GM18511 (cell line): ENCODE results near the gene TBC1D16.

ENCODE experiments used
- ATAC-seq: cut with Tn5 transposase; IDR thresholded peaks from one replicate; pipeline ENCODE4 v1.9.1; 2021; ENCODE audit warnings: mild to moderate bottlenecking, moderate library complexity; ENCODE audit not compliant: unreplicated experiment

Gene TBC1D16

GRCh38 chr17:79929257-79930061, 106.2 kb downstream of the TBC1D16 start:
- ATAC-seq = no peak

DNA sequence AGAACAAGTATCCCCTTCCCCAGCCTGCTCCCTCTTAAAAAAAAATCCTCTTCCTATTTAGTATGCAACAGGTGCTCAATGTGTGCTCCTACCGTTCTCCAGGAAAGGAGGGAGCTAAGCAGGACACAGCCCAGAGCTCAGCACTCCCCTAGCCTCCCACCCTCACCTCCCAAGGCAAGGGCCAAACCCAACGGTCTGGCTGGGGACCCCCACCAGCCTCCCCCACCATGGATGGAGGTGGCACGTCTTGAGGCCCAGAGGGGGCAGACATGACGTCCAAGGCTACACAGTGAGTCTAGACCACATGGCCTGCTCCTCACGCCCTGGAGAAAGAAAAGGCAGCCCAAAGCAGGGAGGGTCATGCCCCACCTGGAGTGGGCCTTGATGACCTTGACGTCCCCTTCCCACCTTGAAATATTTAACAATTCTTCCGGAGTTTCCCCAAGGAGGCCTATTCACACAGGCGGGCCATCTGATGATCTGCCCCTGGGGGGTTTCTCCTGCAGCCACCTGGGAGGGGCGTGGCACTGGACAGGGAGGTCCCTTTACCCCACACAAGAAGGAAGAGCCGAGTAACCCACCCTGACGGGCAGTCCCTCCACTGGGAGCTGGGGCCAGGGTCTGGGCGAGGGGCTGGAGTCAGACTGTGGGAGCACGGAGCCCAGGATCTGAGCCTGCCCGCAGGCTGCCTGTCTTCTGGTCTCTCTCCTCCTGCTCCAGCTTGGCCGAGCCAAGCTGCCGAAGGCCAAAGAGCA, 107.0 kb downstream of the TBC1D16 start:
- no peak for ATAC-seq

GRCh38 chr17:79927688-79928501, 107.8 kb downstream of the TBC1D16 start:
- no peak for ATAC-seq

DNA sequence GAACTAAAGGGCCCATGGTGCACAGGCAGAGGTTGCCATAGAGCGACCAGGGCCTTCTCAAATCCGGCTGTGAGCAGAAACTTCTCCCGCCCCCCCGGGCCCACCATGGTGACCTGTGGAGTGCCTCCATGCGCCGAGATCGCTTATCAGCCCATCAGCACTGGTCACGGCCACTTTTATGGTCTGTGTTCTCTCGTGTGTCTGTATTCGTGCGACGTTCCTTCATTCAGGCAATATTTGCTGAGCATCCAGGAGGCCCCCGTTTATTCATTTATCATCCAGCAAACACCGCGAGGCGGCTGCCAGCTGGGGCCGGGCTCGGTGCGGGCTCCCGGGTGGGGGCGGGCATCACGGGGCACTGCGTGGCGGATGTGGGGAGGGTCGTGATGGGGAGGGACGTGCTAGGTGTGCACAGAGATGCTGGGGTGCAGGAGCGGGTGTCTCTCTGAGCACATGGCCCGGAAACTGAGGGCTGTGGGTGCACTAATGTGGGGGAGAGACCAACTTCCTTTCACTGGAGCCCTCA, 108.5 kb downstream of the TBC1D16 start:
- ATAC-seq = no peak

DNA sequence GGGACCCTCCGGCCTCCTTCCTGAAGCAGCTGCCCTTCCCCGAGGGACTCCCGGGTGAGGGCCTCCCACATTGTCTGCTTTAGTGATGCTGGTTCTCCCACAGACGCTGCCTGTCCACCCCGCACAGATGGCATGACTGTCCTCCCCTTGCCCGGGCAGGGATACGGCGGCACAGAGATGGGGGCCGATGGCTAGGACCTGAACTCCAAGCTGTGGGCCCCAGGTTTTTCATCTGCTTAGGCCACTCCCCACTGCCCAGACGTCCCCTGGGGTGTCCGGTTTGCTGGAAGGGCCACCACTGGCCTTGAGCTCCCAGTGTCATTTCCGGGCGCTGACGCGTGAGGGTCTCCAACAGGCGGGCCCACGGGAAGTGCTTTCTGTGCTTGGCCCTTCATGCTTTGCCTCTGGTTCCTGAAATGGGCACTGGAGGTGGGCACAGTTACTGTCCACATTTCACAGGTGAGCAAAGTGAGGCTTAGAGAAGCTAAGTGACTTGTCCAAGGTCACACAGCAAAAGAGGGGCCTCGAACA, 109.0 kb downstream of the TBC1D16 start:
- ATAC-seq = no peak

DNA sequence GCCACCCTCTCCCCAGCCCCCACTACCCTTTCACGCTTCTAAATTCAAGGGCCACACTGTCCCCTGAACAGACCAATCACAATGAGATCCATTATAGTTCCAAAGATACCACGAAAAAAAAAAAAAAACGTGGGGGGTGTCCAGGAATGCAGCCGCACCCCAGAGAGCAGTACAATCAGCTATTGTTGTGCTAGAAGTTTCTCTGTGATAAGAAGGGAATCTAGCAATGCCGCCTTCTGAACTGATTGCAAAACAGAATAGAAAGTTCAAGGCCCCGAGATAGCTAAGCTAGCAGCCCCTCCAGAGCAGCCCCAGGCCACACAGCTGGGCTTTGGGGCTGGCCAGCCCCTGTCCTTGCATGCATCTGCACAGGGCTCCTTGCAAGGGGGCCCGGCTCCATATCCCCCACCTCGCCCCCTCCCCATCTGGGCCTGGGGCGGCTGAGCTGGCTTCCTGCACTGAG, 109.5 kb downstream of the TBC1D16 start:
- ATAC-seq = no peak

DNA sequence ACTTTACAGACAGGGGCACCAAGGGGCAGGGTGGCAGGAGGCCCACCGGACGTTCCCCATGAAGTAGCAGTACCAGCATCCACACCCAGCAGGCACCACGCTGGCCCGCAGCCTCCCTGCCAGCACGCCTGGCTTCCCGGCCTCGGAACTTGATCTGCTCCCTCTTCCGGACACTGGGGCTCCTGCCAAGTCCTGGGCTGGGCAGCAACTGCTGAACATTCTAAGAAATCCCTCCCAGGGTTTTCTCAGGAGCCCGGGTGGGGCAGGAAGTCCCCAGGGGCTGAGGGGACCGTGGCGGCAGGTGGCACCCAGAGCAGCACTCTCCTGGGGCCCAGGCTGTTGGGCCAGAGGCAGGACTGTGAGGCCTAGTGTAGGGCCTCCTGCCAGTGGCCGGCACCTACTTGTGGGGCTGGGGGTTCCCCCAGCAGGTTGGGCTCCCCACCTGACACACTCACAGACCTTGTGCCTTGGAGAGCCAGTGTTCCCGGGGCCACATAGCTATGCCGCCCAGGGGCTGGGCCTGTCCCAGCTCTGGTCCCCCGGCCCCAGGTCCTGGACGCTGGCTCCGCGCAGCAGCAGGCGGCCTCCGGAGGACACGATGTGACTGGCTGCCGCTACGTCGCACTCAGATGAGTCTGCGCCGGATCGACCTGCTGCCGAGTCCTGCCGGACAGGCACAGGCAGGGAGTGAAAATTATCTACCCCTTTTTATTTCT, 110.3 kb downstream of the TBC1D16 start:
- no peak for ATAC-seq

DNA sequence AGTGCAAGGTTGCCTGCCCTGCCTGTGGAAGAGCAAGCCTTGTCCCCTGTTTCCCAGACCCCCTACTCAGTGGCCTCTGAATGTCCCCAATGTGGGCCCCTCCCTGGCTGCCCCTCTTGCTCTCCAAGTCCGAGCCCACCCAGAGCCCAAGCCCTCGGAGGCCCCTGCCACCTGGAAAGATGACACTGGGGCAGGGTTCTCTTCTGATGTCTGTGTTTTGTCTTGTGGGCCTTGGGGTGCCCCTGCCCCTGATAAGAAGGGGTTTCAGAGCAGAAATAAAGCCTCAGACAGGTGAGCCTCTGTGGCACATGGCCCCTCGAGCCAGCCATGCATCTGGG, 111.1 kb downstream of the TBC1D16 start:
- ATAC-seq = no peak

DNA sequence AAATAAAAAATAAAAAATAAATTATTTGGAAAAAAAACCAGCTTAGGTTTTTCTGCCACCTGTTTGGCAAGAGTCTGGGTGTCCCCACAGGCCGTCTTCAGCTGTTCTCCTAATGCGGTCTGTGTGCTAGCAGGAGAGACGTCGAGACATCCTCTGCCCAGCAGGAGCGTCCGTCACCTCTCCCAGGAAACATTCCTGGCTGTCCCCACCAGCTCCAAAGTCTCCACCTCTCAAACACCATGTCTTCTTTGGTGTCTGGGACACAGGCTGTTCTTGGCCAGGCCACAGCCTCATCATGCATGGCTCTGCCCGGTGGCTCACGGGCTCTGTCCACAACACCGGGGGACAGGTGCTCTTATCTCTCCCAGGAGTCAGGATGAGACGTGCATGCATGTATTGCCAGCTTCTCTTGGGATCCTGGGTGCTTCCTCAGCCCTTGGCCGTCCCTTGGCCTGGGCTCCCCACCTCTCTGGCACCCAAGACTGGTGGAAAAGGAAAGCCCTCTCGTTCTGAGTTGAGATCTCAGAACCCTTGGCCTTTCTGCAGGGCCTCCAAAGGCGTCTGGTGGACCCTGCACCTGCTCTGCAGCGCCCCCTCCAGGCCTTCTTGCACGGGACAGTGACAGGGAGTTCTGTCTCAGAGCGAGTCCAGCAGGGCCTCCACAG, 111.6 kb downstream of the TBC1D16 start:
- ATAC-seq = no peak

DNA sequence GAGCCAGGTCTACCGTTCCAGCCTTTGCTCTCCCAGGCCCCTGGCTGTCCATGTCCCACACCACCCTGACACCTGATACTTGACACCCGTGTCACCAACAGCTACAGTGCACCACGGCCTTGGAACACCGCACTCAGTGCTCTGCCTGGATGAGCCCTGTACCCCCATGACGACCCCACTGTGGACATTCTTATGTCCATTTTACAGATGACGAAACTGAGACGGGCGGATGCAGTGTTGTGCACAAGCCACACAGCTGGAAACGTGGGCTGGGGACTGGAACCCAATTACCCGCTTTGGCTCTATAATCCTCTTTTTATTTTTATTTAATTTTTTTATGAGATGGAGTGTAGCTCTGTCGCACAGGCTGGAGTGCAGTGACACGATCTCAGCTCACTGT, 112.9 kb downstream of the TBC1D16 start:
- ATAC-seq = no peak

GRCh38 chr17:79922116-79922601, 113.5 kb downstream of the TBC1D16 start:
- ATAC-seq = no peak

- ATAC-seq = no peak
Observed at GRCh38 chr17:79921411-79922115, 114.1 kb downstream of the TBC1D16 start.

DNA sequence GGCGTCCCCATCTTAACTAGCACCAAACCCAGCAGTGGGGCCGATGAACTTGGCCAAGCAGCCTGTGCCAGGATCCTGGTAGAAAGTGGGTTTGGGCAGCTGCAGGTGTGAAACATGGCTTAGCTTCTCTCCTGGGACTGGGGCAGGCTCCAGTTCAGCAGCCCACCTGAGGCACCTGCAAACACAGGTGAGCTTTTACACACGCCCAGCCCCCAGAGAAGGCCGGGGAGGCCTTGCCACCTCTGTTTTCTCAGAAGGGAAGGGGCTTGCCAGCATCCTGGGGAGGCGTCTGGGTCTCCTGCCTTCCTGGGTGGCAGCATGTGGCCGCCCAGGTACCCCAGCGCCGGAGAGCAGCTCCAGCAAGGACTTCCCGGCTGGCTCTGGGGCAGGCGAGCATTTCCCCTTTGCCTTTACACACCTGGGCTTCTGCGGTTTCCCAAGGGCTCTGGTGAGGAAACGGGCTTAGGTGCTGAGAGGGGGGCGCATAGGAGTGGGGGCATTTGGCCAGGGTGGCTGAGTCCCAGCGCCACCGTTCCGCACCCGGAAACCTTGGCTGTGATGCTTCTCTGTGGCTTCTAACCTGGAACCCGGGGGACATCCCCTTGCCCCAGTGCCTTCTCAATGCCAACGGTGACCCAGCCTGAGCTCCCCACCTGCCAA, 114.8 kb downstream of the TBC1D16 start:
- ATAC-seq = no peak

DNA sequence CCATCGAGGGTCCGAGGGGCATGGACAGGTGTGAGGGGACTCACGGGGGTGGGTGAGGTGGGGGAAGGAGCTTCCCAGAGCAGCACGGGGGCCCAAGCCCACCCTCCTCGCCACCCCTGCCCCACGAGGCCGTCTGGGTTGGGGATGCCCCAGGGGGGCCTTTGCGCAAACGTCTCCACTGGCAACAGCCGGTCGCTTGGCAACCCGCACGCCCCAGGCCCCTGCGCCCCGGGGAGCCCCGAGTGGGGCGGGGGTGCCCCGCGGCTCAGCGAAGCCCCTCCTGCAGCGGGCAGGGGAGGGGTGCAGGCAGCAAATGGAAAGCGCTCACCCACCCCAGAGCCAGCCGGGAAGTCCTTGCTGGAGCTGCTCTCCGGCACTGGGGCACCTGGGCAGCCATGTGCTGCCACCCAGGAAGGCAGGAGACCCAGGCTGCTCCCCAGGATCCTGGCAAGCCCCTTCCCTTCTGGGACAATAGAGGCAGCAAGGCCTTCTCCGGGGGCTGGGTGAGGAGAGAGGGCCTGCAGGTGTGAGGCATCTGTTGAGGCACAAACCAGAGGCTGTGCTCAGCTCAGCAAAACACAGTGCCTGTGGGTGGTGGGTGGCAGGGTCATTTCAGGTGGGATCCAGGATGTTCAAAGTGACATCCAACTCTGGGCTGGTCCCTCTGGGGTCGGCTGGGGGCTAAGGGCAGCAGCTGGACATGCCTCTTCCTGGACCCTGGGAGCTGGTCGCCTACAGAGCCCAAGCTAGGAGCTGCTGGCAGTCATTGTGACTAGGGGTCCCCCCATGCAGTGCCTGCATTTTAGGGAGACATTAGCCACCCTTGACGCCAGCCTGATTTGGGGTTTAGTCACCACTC, 115.6 kb downstream of the TBC1D16 start:
- ATAC-seq = no peak

GRCh38 chr17:79919164-79919585, 116.5 kb downstream of the TBC1D16 start:
- ATAC-seq = no peak

DNA sequence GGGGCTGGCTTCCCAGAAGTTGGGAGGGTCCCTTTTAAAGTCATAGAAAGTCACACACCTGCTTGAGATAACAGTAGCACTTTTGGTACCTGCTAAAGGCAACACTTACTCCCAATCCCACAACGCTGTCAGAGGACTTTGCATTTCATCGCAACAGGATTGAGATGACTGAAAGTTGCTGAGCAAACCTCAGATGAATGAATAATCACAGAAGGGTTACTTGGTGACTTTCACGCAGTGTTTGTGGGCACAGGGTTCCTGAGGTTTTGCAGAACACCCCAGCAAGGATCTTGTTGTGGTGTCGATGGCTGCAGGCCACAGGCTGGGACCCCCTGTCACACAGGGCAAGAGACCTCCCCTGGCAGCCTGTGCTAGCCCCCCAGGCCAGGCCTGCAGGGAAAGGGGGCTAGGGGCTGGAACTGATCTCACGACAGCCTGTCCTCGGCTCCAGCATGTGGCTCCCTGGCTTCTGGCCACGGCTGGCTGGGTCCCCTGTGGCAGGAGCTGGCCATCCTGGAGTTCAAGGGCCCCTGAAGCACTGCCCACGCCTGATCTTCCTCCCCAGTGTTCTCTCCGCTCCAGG, 117.0 kb downstream of the TBC1D16 start:
- no peak for ATAC-seq

DNA sequence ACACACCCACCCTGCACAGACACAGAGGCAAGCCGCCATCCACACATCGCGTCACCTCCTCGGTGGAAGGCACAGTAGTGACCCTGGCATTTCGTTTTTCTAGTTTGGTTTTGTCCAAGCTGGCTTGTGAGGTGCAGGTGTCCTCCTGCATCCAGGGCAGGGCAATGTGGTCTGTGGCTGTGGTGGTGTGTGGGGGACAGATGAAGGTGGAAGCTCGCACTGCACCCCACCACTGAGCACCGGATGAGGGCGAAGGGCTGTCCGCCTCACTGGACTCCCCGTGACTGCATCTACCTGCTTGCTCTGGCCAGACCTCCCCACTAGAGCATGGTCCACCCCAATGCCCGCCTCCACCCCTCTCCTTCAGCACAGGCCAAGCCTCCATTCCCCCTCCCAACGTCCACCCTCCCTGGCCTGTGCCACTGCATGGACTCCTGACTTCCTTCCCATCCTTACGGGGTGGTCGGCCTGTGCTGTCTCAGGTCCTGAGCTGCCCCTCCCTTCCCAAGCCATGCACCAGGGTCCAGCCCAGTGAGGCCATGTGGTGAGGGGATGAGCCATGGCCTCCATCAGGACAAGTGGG, 117.7 kb downstream of the TBC1D16 start:
- no peak for ATAC-seq
